ENCODE results near the gene KCNH3. TPM values are rescaled to one million over a fixed set of nuclear protein-coding genes. Genes with fewer than 3 reads are reported as not detected.

The KCNH3 gene
- total and polyA plus RNA-seq, 2 of the 8 experiments (the other 6 are each of a cell fraction or from before 2014, with no cell fraction given), result 0.24 to 0.50 TPM

DNA sequence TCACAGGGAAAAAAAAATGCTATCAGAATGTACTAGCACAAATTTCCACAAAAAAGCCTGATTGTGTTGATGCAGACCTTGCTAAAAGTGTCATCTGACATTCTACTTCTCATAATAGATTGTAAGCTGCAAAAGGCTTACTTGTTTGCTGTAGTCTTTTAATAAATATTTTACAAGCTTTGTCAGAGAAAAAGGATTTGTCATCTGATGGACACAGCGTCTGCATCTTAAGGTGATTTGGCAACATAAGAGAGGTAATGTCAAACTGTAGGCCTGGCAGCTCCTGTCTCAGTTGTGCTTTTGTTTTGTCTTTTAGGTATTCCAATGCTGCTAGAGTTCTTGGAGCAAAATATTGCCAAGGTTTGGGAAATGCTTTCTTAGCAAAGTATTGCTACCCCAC, 26.3 kb upstream of the KCNH3 start:
- Histone ChIP-seq H3K4me2 (ENCODE audit: insufficient read depth in 1 of 2, low read depth in 2 of 2, low read length in 2 of 2) (no peak overlapping the region), H3K14ac (ENCODE audit: insufficient read length) (no peak overlapping the region), H3K56ac (replicated peaks; ENCODE audit: insufficient read length, low read depth, low read length) (no peak overlapping the region), H3K4me3 (ENCODE audit: extremely low read depth in 1 of 4, insufficient read depth in 2 of 4, low read depth in 3 of 4, low read length in 4 of 4) (no peak overlapping the region), H3K9me3 (ENCODE audit: insufficient read depth in 2 of 2, low read depth in 1 of 2, low read length in 1 of 2) (no peaks in the 10 kb centered on the region), H3K36me3 (ENCODE audit: control insufficient read depth in 2 of 4, insufficient read depth in 4 of 4, low read length in 3 of 4) (no peaks in the 10 kb centered on the region), H3K9ac (replicated peaks in 1 of 4; ENCODE audit: extremely low read depth in 1 of 4, low read depth in 3 of 4, low read length in 3 of 4) (no peak overlapping the region), H2AK5ac (ENCODE audit: low read depth, low read length) (no peak overlapping the region), H2BK12ac (ENCODE audit: low read depth, low read length) (no peak overlapping the region), H4K5ac (ENCODE audit: insufficient read length, low read depth, low read length) (no peak overlapping the region), H2BK120ac (replicated peaks; ENCODE audit: low read depth, low read length) (no peak overlapping the region), H3K18ac (ENCODE audit: extremely low read depth, low read length) (no peak overlapping the region), H4K91ac (replicated peaks; ENCODE audit: insufficient read length, low read length) (no peak overlapping the region), H3K27me3 (replicated peaks in 1 of 4; ENCODE audit: control insufficient read depth in 3 of 4, extremely low read depth in 1 of 4, insufficient read depth in 3 of 4, low read length in 3 of 4) (no peaks in the 10 kb centered on the region), H3K79me2 (ENCODE audit: control insufficient read depth in 1 of 2, insufficient read depth in 2 of 2, low read length in 2 of 2) (no peaks in the 10 kb centered on the region), H4K8ac (ENCODE audit: extremely low read depth, insufficient read depth, low read length) (no peak overlapping the region), H3K27ac (ENCODE audit: low read depth, low read length) (no peak overlapping the region), H4K20me1 (replicated peaks in 1 of 2; ENCODE audit: control insufficient read depth in 1 of 2, insufficient read depth in 2 of 2, low read length in 2 of 2) (no peaks in the 10 kb centered on the region), H2BK5ac (ENCODE audit: low read depth, low read length) (no peak overlapping the region), H3K79me1 (ENCODE audit: low read depth, low read length) (no peaks in the 10 kb centered on the region), H2AFZ (ENCODE audit: low read length) (no peak overlapping the region), H3K4me1 (replicated peaks in 1 of 4; ENCODE audit: control insufficient read depth in 3 of 4, insufficient read depth in 4 of 4, low read length in 3 of 4) (no peaks in the 10 kb centered on the region), H2BK15ac (ENCODE audit: low read length) (no peak overlapping the region), H3K4ac (replicated peaks; ENCODE audit: insufficient read length, low read depth, low read length) (no peak overlapping the region), H2BK20ac (ENCODE audit: low read length) (no peak overlapping the region), H3K23me2 (ENCODE audit: low read depth, low read length) (no peaks in the 10 kb centered on the region), H3K23ac (ENCODE audit: insufficient read length) (no peak overlapping the region)
- POLR2A ChIA-PET (ENCODE audit: partially characterized antibody), result interaction anchor here (0.6 to 2.0 kb wide), 2 partner anchors 97 to 146 kb away, joined by 3 to 5 read pairs; partner anchors contain the start of gene SPATS2
- TF ChIP-seq SAP30 (IDR thresholded peaks at IDR 0.05; ENCODE audit: insufficient read depth, insufficient replicate concordance, low read length) (no peak), RFX5 (IDR thresholded peaks at IDR 0.05; ENCODE audit: borderline replicate concordance, low read depth, low read length) (no peak), CTBP2 (IDR thresholded peaks at IDR 0.05; ENCODE audit: borderline replicate concordance, insufficient read depth, insufficient read length, low read length) (no peak)
- WGBS, 2 experiments (ENCODE audit: extremely low coverage in 1 of 2, insufficient coverage in 1 of 2, insufficient read length in 1 of 2, insufficient replicate concordance in 2 of 2, low coverage in 1 of 2, low lambda C conversion rate in 2 of 2, missing lambda C conversion rate in 1 of 2), result 84% methylated on average over 1 of the region's 1 CpG; no CpG with 5 or more reads in 1 of the 2 experiments
- CTCF ChIA-PET (ENCODE audit: partially characterized antibody), result interaction anchor here (0.7 to 18.6 kb wide), 12 partner anchors 9 to 170 kb away, joined by 3 to 538 read pairs (median 8); partner anchors contain the start of genes DNAJC22 and SPATS2
- FAIRE-seq (no peak), DNase-seq (ENCODE audit: low read depth in 1 of 2, low spot score in 2 of 2) (no peak)

All from H1 (cell line).